GM06990 (cell line): ENCODE data around the gene UBAP1L.

ENCODE experiments used
- DNase-seq: peaks from one replicate; pipeline ENCODE4 v3.0.0-alpha.2; 2011; ENCODE audit not compliant: insufficient read length; ENCODE audit errors: extremely low read depth
- H3K27me3 ChIP-seq: replicated peaks from 2 replicates; pipeline ENCODE4 v1.6.0; 2011; ENCODE audit warnings: low read length; ENCODE audit not compliant: control insufficient read depth, insufficient read depth
- H3K36me3 ChIP-seq: 2 replicates; pipeline ENCODE4 v1.5.1; 2011; ENCODE audit warnings: low read length; ENCODE audit not compliant: control insufficient read depth, insufficient read depth
- H3K4me3 ChIP-seq: replicated peaks from 2 replicates; pipeline ENCODE4 v1.5.1; 2011; ENCODE audit warnings: low read depth, mild to moderate bottlenecking, control low read depth, low read length
- TF ChIP-seq, protein P1 (sequence below): IDR thresholded peaks from 2 replicates; pipeline ENCODE4 v1.5.1; 2011; ENCODE audit warnings: low read length, control low read depth, mild to moderate bottlenecking, inconsistent platforms; ENCODE audit not compliant: insufficient read depth, poor library complexity, severe bottlenecking

UBAP1L gene

DNA sequence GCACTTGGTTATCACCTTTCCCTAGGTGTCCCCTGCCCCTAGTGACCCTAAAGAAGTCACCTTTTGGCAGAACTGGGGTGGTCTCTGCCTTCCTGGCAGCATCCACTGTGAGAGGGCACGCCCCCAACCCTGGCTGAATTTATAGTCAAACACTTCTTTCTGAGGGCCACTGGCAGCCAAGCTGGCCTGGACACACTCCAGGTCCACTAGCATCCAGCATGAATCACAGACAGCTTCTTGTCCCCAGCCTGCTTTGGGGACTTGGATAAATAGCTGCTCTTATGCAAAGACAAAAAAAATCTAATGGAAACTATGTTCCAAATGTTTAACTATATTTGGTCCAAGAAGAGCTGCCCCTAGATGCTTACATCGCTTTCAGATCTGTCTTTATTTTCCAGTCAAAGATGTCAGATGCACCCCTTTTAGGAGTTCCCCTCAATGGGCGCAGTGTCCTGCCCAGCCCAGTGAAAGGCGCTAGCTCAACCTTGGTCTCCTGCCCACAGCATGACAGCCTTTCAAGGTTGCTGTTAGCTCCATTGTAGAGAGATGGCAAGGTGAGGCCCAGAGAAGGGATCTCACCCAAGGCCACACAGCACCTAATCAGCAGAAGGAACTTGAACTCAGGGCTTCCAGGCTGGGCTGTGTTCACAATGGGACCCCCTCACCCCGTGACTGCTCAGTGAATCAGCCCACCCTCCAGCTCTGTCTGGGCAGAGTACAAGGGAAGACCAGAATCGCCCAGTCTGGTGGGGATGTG is 54.2 kb downstream of the UBAP1L start:
- no peak overlapping the region for H3K4me3 ChIP-seq
- DNase-seq, result no peak
- H3K27me3 ChIP-seq, result no peaks in the 10 kb centered on the region
- TF ChIP-seq, protein P1, sequence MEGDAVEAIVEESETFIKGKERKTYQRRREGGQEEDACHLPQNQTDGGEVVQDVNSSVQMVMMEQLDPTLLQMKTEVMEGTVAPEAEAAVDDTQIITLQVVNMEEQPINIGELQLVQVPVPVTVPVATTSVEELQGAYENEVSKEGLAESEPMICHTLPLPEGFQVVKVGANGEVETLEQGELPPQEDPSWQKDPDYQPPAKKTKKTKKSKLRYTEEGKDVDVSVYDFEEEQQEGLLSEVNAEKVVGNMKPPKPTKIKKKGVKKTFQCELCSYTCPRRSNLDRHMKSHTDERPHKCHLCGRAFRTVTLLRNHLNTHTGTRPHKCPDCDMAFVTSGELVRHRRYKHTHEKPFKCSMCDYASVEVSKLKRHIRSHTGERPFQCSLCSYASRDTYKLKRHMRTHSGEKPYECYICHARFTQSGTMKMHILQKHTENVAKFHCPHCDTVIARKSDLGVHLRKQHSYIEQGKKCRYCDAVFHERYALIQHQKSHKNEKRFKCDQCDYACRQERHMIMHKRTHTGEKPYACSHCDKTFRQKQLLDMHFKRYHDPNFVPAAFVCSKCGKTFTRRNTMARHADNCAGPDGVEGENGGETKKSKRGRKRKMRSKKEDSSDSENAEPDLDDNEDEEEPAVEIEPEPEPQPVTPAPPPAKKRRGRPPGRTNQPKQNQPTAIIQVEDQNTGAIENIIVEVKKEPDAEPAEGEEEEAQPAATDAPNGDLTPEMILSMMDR, result no peak
- H3K36me3 ChIP-seq, result no peaks in the 10 kb centered on the region

DNA sequence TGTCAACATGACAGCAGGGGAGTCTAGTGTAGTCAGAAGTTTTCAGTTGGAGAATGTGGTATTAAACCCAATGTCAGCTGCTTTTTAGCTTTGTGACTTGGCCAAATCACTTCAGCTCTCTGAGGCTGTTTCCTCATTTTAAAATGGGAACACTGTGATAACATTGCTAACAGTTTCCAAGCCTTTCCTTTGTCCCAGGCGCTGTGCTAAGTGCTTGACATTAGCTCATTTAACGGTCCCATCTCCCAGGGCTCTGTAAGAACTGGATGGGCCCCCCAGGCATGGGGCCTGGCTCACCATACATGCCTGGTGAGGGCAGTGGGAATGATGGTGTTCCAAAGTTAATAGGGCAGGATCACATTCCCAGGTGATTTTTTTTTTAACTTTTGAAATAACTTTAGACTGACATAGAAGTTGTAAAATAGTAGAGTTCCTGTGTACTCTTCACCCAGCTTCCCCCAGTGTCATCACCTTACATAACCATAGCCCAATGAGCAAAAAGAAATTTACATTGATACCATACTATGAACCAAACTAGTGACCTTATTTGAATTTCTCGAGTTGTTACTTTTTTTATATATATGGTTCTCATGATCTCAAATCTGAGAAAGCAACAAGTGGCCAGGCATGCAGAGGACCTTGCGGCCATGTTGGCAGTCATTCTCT is 54.9 kb downstream of the UBAP1L start:
- Histone ChIP-seq H3K36me3 (no peaks in the 10 kb centered on the region), H3K27me3 (no peaks in the 10 kb centered on the region), H3K4me3 (no peak overlapping the region)
- TF ChIP-seq, protein P1, result no peak
- no peak for DNase-seq

DNA sequence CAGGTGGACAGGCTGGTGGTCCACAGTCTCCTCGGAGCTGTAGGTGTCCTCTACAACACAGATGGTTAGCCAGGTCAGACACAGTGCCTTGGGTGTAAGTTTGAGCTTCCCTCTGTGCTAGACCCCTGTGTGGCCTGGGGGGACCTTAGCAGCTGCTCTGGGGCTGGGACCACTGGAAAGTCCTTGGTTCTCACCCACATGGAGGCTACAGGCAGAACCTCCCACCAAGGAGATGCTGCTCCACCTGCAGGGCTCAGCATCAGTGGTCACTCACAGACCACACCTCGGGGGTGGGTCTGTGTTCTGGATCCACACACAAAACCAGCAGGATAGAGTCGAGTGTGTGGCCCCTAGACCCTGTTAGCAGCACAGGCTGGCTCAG is 55.6 kb downstream of the UBAP1L start:
- no peaks in the 10 kb centered on the region for H3K36me3 ChIP-seq

DNA sequence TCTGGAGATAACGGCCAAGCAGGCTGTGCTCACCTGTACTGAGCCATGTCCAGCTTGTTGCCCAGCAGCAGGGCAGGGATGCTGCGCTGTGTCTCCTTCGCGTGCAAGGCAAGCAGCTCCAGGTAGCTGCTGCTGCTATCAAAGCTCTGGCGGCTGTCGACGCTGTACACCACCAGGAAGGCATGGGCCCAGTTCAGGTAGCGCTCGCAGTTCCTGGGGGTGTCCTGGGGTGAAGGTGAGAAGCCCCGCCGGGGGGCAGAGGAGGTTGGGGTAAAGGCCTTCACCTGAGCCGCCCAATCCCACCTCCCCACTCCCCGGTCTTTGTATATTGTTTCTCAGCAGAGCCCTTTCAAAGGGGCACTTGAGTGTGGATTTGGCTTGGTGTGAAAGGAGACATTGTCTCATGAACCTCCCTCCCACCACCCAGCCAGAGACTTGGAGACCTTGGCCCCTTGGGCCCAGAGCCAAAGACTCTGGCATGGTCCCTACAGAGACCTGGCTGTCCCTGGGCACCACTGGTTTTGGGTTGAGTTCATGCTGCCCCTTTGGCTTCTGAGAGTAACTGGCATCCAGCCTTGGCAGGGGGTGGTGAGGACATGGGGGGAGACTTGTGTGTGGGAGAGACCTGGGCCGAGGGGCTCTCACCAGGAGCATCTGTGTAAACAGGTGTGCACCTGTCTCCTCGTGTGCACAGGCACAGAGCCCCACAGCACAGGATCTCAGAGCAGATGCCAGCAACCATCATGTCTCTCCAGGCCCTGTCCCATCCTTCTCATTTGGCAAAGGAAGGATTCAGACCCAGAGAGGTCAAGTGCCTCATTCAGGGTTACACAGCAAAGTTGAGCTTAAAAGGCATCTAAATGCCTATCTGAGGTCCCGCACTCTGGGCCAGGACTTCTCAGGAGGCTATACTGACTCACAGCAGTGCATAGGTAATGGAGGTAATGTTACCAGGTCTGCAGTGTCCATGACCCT is 56.3 kb downstream of the UBAP1L start:
- Histone ChIP-seq H3K36me3 (no peaks in the 10 kb centered on the region), H3K27me3 (no peaks in the 10 kb centered on the region), H3K4me3 (no peak overlapping the region)
- DNase-seq, result no peak
- TF ChIP-seq, protein P1, result no peak

More for the DNA sequence above, 55.6 kb downstream of the UBAP1L start:
- Histone ChIP-seq H3K27me3 (no peaks in the 10 kb centered on the region), H3K4me3 (no peak overlapping the region)
- TF ChIP-seq, protein P1, result no peak
- no peak for DNase-seq

DNA sequence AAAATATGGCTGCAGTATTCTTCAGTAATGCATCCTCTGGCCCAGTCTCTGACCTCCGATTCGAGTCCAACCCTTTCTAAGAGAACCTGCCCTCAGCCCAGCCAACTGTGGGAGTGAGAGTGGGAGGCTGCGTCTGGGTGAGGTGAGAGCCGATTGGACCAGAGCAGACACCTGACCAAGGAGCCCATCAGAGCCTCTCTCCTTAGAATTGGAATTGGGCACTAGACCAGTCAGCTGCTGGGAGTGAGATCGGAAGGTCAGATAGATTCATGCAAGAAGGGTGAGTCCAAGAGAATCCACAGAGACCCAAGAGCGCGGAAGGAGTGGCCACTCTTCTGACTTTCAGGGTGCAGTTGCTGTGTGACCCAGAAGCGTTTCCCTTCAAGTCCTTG is 57.5 kb downstream of the UBAP1L start:
- no peak for DNase-seq
- H3K4me3 ChIP-seq, result no peak overlapping the region
- H3K27me3 ChIP-seq, result no peaks in the 10 kb centered on the region
- H3K36me3 ChIP-seq, result no peaks in the 10 kb centered on the region
- TF ChIP-seq, protein P1, result no peak
